Measurements from ENCODE around the gene RITA1. TPM values are rescaled to one million over a fixed set of nuclear protein-coding genes. Genes with fewer than 3 reads are reported as not detected.

RITA1 gene
- total RNA-seq, 1 donor = 22.4 TPM

DNA sequence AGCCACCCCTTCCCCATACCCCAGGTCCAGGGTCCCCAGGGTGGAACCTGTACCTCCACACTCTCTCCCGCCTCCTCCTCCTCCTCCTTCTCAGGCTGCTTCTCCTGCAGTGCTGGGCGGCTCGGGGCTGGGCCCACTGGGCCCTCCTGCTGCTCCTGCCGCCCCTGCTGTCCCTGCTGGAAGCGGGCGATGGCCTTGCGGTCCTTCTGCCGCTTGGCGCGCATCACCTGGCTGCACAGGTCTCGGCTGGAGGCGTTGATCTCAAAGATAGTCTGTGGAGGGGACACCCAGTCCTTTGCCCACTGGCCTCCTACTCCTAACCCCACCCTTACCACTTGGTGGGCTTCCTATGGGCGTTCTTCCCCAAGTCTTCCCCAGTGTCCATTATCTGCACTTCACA lies 21.5 kb upstream of the RITA1 start:
- no peak overlapping the region for H3K4me2 ChIP-seq (ENCODE audit: insufficient read depth, low read length)
- no peaks in the 10 kb centered on the region for H3K79me2 ChIP-seq (ENCODE audit: insufficient read depth, low read length)
- H3K4me1 ChIP-seq (ENCODE audit: insufficient read depth, low read length) = peaks cover 4% of the 10 kb centered on the region
- H3K4me3 ChIP-seq (ENCODE audit: insufficient read depth, low read length) = no peak overlapping the region
- H3K9me3 ChIP-seq (ENCODE audit: low read depth, low read length) = no peaks in the 10 kb centered on the region
- H3K27me3 ChIP-seq (ENCODE audit: insufficient read depth, low read length) = no peaks in the 10 kb centered on the region
- peaks cover 13% of the 10 kb centered on the region for H4K20me1 ChIP-seq (ENCODE audit: insufficient read depth, low read length)
- H2AFZ ChIP-seq (ENCODE audit: low read length) = no peak overlapping the region
- DNase-seq (ENCODE audit: insufficient read length, low spot score, missing footprints) = peak; percentile 38
- peaks cover 50% of the 10 kb centered on the region for H3K36me3 ChIP-seq (ENCODE audit: insufficient read depth, low read length)
- H3K27ac ChIP-seq (ENCODE audit: low read depth, low read length) = no peak overlapping the region
- TF ChIP-seq CTCF (IDR thresholded peaks at IDR 0.05; ENCODE audit: extremely low read depth, low read depth, low read length) = no peak

- peaks cover 51% of the 10 kb centered on the region for H3K36me3 ChIP-seq (ENCODE audit: insufficient read depth, low read length)
Measured at GRCh38 chr12:113165521-113166450, 19.7 kb upstream of the RITA1 start.

DNA sequence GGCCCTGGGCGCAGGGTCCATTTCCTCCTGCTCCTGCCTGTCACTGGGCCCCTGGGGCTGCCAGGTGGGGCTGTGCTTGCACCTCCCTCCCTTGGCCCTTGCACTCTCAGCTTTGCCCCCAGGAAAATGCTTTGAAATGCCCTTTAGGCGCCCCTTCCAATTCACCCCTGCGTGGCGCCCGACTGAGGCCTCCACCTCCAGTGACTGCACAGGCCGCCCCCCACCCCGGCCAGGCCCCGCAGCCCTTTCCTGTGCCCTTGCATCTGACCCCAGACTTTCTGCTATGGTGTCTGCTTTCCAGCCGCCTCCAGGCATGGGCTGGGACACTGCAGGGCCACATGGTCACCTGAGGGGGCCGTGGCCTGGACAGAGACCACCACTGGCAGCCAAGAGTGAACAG lies 17.7 kb upstream of the RITA1 start:
- H3K4me1 ChIP-seq (ENCODE audit: insufficient read depth, low read length) = no peaks in the 10 kb centered on the region
- no peak overlapping the region for H3K27ac ChIP-seq (ENCODE audit: low read depth, low read length)
- no peaks in the 10 kb centered on the region for H3K79me2 ChIP-seq (ENCODE audit: insufficient read depth, low read length)
- no peak overlapping the region for H2AFZ ChIP-seq (ENCODE audit: low read length)
- H4K20me1 ChIP-seq (ENCODE audit: insufficient read depth, low read length) = peaks cover 6% of the 10 kb centered on the region
- peaks cover 64% of the 10 kb centered on the region for H3K36me3 ChIP-seq (ENCODE audit: insufficient read depth, low read length)
- TF ChIP-seq CTCF (IDR thresholded peaks at IDR 0.05; ENCODE audit: extremely low read depth, low read depth, low read length) = no peak
- no peak overlapping the region for H3K4me2 ChIP-seq (ENCODE audit: insufficient read depth, low read length)
- H3K27me3 ChIP-seq (ENCODE audit: insufficient read depth, low read length) = no peaks in the 10 kb centered on the region
- H3K9me3 ChIP-seq (ENCODE audit: low read depth, low read length) = no peaks in the 10 kb centered on the region
- DNase-seq (ENCODE audit: insufficient read length, low spot score, missing footprints) = peak; percentile 60
- no peak overlapping the region for H3K4me3 ChIP-seq (ENCODE audit: insufficient read depth, low read length)

More at GRCh38 chr12:113165521-113166450, 19.7 kb upstream of the RITA1 start:
- TF ChIP-seq CTCF (IDR thresholded peaks at IDR 0.05; ENCODE audit: extremely low read depth, low read depth, low read length) = no peak
- no peak overlapping the region for H2AFZ ChIP-seq (ENCODE audit: low read length)
- H3K79me2 ChIP-seq (ENCODE audit: insufficient read depth, low read length) = no peaks in the 10 kb centered on the region
- no peaks in the 10 kb centered on the region for H3K9me3 ChIP-seq (ENCODE audit: low read depth, low read length)
- H4K20me1 ChIP-seq (ENCODE audit: insufficient read depth, low read length) = peaks cover 10% of the 10 kb centered on the region
- no peak overlapping the region for H3K4me3 ChIP-seq (ENCODE audit: insufficient read depth, low read length)
- H3K27me3 ChIP-seq (ENCODE audit: insufficient read depth, low read length) = no peaks in the 10 kb centered on the region
- peaks cover 4% of the 10 kb centered on the region for H3K4me1 ChIP-seq (ENCODE audit: insufficient read depth, low read length)
- peak; percentile 62 for DNase-seq (ENCODE audit: insufficient read length, low spot score, missing footprints)
- no peak overlapping the region for H3K4me2 ChIP-seq (ENCODE audit: insufficient read depth, low read length)
- no peak overlapping the region for H3K27ac ChIP-seq (ENCODE audit: low read depth, low read length)

- DNase-seq (ENCODE audit: insufficient read length, low spot score, missing footprints) = peak; percentile 43
Measured at GRCh38 chr12:113169697-113170096, 15.8 kb upstream of the RITA1 start.

More at GRCh38 chr12:113169697-113170096, 15.8 kb upstream of the RITA1 start:
- Histone ChIP-seq H3K4me2 (ENCODE audit: insufficient read depth, low read length) (no peak overlapping the region), H3K9me3 (ENCODE audit: low read depth, low read length) (no peaks in the 10 kb centered on the region), H2AFZ (ENCODE audit: low read length) (no peak overlapping the region), H4K20me1 (ENCODE audit: insufficient read depth, low read length) (peaks cover 9% of the 10 kb centered on the region), H3K36me3 (ENCODE audit: insufficient read depth, low read length) (peaks cover 81% of the 10 kb centered on the region), H3K79me2 (ENCODE audit: insufficient read depth, low read length) (no peaks in the 10 kb centered on the region), H3K27me3 (ENCODE audit: insufficient read depth, low read length) (no peaks in the 10 kb centered on the region), H3K4me1 (ENCODE audit: insufficient read depth, low read length) (no peaks in the 10 kb centered on the region), H3K27ac (ENCODE audit: low read depth, low read length) (no peak overlapping the region), H3K4me3 (ENCODE audit: insufficient read depth, low read length) (no peak overlapping the region)
- TF ChIP-seq CTCF (IDR thresholded peaks at IDR 0.05; ENCODE audit: extremely low read depth, low read depth, low read length) = no peak

Measured in osteoblast (primary cell).